Erythroblast (primary cell): ENCODE data around the gene SCN8A.

Experiments
- GATA1 ChIP-seq: IDR thresholded peaks from 2 replicates; pipeline ENCODE4 v1.6.1; 2011; ENCODE audit warnings: low read depth, mild to moderate bottlenecking, control low read depth, low read length, moderate library complexity
- POLR2A ChIP-seq: IDR thresholded peaks from 2 replicates; pipeline ENCODE4 v1.6.1; 2011; ENCODE audit warnings: mild to moderate bottlenecking, low read length

- TF ChIP-seq POLR2A, result no peak
- no peak for TF ChIP-seq GATA1
Observed at GRCh38 chr12:51846911-51847642, 256.0 kb downstream of the SCN8A start.
